CD4-positive, alpha-beta memory T cell (primary cell): ENCODE measurements around the gene ARSB. TPM values are rescaled to one million over a fixed set of nuclear protein-coding genes. Genes with fewer than 3 reads are reported as not detected.

Source experiments
- CTCF ChIA-PET: fragments of 350-600 bp; sonication (Branson Sonifier 250); formaldehyde crosslinking; loops from one replicate; lab custom pipeline; 2021; ENCODE audit warnings: inconsistent platforms; ENCODE audit not compliant: partially characterized antibody; lab: Charles Lee
- POLR2A ChIA-PET: fragments of 350-600 bp; sonication (Branson Sonifier 250); formaldehyde crosslinking; loops from one replicate; lab custom pipeline; 2021; ENCODE audit not compliant: partially characterized antibody; lab: Charles Lee
- DNase-seq, 5 donors: peaks; one replicate each; pipeline versions ENCODE4 v3.0.0 to v3.0.0-alpha.2; 2020 to 2022; ENCODE audit warnings: mixed read lengths in 1 of 5
- H3K27ac ChIP-seq: one replicate; pipeline ENCODE4 v1.7.0; 2013; ENCODE audit warnings: low read depth, low read length
- H3K27me3 ChIP-seq: 2 replicates; pipeline ENCODE4 v1.7.0; 2013; ENCODE audit warnings: mild to moderate bottlenecking, low read length, moderate library complexity; ENCODE audit not compliant: insufficient read depth
- H3K36me3 ChIP-seq: 2 replicates; pipeline ENCODE4 v1.7.0; 2013; ENCODE audit warnings: mild to moderate bottlenecking, low read length, moderate library complexity; ENCODE audit not compliant: insufficient read depth
- H3K4me1 ChIP-seq: 2 replicates; pipeline ENCODE4 v1.7.0; 2013; ENCODE audit warnings: mild to moderate bottlenecking, low read length, moderate library complexity; ENCODE audit not compliant: insufficient read depth
- H3K4me3 ChIP-seq, 2 donors: one replicate each; pipeline ENCODE4 v1.7.0; 2013; ENCODE audit warnings: low read length in 2 of 2, mild to moderate bottlenecking in 1 of 2
- H3K9me3 ChIP-seq, 2 donors: one replicate each; pipeline ENCODE4 v1.7.0; 2013; ENCODE audit warnings: low read length in 2 of 2, control low read depth in 1 of 2; ENCODE audit not compliant: control insufficient read depth in 1 of 2
- H3K27ac Mint-ChIP-seq, 7 donors: one replicate each; pipeline ENCODE4 v1.8.0; 2020 to 2021; ENCODE audit warnings: mixed read lengths in 7 of 7, mild to moderate bottlenecking in 6 of 7, inconsistent platforms in 3 of 7, moderate library complexity in 3 of 7
- H3K27me3 Mint-ChIP-seq, 2 donors: one replicate each; pipeline ENCODE4 v1.8.0; 2020 to 2021; ENCODE audit warnings: mixed read lengths in 2 of 2
- H3K36me3 Mint-ChIP-seq, 2 donors: one replicate each; pipeline ENCODE4 v1.8.0; 2020 to 2021; ENCODE audit warnings: mixed read lengths in 2 of 2, inconsistent platforms in 1 of 2, mild to moderate bottlenecking in 1 of 2
- H3K4me1 Mint-ChIP-seq, 4 donors: one replicate each; pipeline ENCODE4 v1.8.0; 2020 to 2021; ENCODE audit warnings: mixed read lengths in 4 of 4, mild to moderate bottlenecking in 1 of 4
- H3K4me3 Mint-ChIP-seq, 8 donors: one replicate each; pipeline ENCODE4 v1.8.0; 2020 to 2021; ENCODE audit warnings: mixed read lengths in 8 of 8, mild to moderate bottlenecking in 7 of 8, moderate library complexity in 6 of 8, inconsistent platforms in 3 of 8
- H3K9me3 Mint-ChIP-seq, 8 donors: one replicate each; pipeline ENCODE4 v1.8.0; 2020 to 2021; ENCODE audit warnings: mixed read lengths in 8 of 8, mild to moderate bottlenecking in 5 of 8, inconsistent platforms in 3 of 8, moderate library complexity in 1 of 8
- intact Hi-C: fragments of 100-400 bp; cut with micrococcal nuclease; formaldehyde crosslinking; loops from one replicate; pipeline ENCODE4 v1.15.1; 2023
- polyA plus RNA-seq, 2 donors: library from polyadenylated mRNA; unstranded; fragments of 300-500 nt; fragmentation: Illumina TruSeq; gene quantifications; one replicate each; pipeline ENCODE4 v1.2.3, GENCODE V29; 2021
- total RNA-seq, 2 experiments: library from RNA; stranded (reverse); gene quantifications; one replicate each; pipeline ENCODE4 v1.2.3, GENCODE V29; 2021

Gene ARSB
- total and polyA plus RNA-seq, 4 experiments from 2014 or later, result 4.2 to 5.8 (median 4.9) TPM

GRCh38 chr5:78824831-78825281 lies 160.3 kb downstream of the ARSB start:
- Histone ChIP-seq H3K27ac (no peak overlapping the region), H3K4me3 (no peak overlapping the region), H3K4me1 (no peaks in the 10 kb centered on the region), H3K27me3 (no peaks in the 10 kb centered on the region), H3K9me3 (no peaks in the 10 kb centered on the region), H3K36me3 (no peaks in the 10 kb centered on the region)
- intact Hi-C loops, result no loop called here
- Mint-ChIP-seq H3K4me1 (no peaks in the 10 kb centered on the region), H3K4me3 (no peak overlapping the region), H3K9me3 (no peaks in the 10 kb centered on the region), H3K27ac (no peak overlapping the region), H3K36me3 (peaks cover 3 to 22% of the 10 kb centered on the region in 2 donors), H3K27me3 (no peaks in the 10 kb centered on the region)
- no peak for DNase-seq
- POLR2A ChIA-PET, result no interaction called here
- CTCF ChIA-PET, result no interaction called here

GRCh38 chr5:78823196-78823595 lies 161.9 kb downstream of the ARSB start:
- Histone ChIP-seq H3K9me3 (no peaks in the 10 kb centered on the region), H3K27ac (no peak overlapping the region), H3K36me3 (no peaks in the 10 kb centered on the region), H3K4me3 (no peak overlapping the region), H3K27me3 (no peaks in the 10 kb centered on the region), H3K4me1 (no peaks in the 10 kb centered on the region)
- peaks cover 5 to 27% of the 10 kb centered on the region in 2 donors for H3K36me3 Mint-ChIP-seq
- no peaks in the 10 kb centered on the region for H3K27me3 Mint-ChIP-seq
- POLR2A ChIA-PET, result no interaction called here
- DNase-seq, result no peak
- CTCF ChIA-PET, result no interaction called here
- intact Hi-C loops, result no loop called here
- no peaks in the 10 kb centered on the region for H3K9me3 Mint-ChIP-seq
- no peak overlapping the region for H3K4me3 Mint-ChIP-seq
- no peak overlapping the region for H3K27ac Mint-ChIP-seq
- H3K4me1 Mint-ChIP-seq, result no peaks in the 10 kb centered on the region

- Histone ChIP-seq H3K27ac (no peak overlapping the region), H3K4me1 (no peaks in the 10 kb centered on the region), H3K4me3 (no peak overlapping the region), H3K27me3 (no peaks in the 10 kb centered on the region), H3K36me3 (no peaks in the 10 kb centered on the region), H3K9me3 (no peaks in the 10 kb centered on the region)
- Mint-ChIP-seq H3K4me1 (no peaks in the 10 kb centered on the region), H3K36me3 (peaks cover 10 to 35% of the 10 kb centered on the region in 2 donors), H3K27ac (no peak overlapping the region), H3K27me3 (no peaks in the 10 kb centered on the region), H3K4me3 (no peak overlapping the region), H3K9me3 (no peaks in the 10 kb centered on the region)
- ChIA-PET CTCF (no interaction called here), POLR2A (no interaction called here)
- intact Hi-C loops, result no loop called here
- no peak for DNase-seq
Measured at GRCh38 chr5:78821536-78822021, 163.5 kb downstream of the ARSB start.

GRCh38 chr5:78819707-78820106 lies 165.4 kb downstream of the ARSB start:
- Histone ChIP-seq H3K9me3 (no peaks in the 10 kb centered on the region), H3K27me3 (no peaks in the 10 kb centered on the region), H3K36me3 (no peaks in the 10 kb centered on the region), H3K4me1 (no peaks in the 10 kb centered on the region), H3K4me3 (no peak overlapping the region), H3K27ac (no peak overlapping the region)
- Mint-ChIP-seq H3K4me3 (no peak overlapping the region), H3K27ac (peak overlapping the region in 1 of 7 donors; percentile 19), H3K36me3 (peaks cover 10 to 51% of the 10 kb centered on the region in 2 donors), H3K9me3 (no peaks in the 10 kb centered on the region), H3K4me1 (no peaks in the 10 kb centered on the region), H3K27me3 (no peaks in the 10 kb centered on the region)
- CTCF ChIA-PET, result no interaction called here
- no peak for DNase-seq
- intact Hi-C loops, result no loop called here
- POLR2A ChIA-PET, result no interaction called here

- Mint-ChIP-seq H3K36me3 (peaks cover 11 to 51% of the 10 kb centered on the region in 2 donors), H3K9me3 (no peaks in the 10 kb centered on the region), H3K27me3 (no peaks in the 10 kb centered on the region), H3K27ac (peak overlapping the region in 1 of 7 donors; percentile 19), H3K4me3 (no peak overlapping the region), H3K4me1 (no peaks in the 10 kb centered on the region)
- H3K4me1 ChIP-seq, result no peaks in the 10 kb centered on the region
- H3K27ac ChIP-seq, result no peak overlapping the region
- POLR2A ChIA-PET, result no interaction called here
- DNase-seq, result no peak
- H3K36me3 ChIP-seq, result no peaks in the 10 kb centered on the region
- CTCF ChIA-PET, result no interaction called here
- intact Hi-C loops, result no loop called here
- no peak overlapping the region for H3K4me3 ChIP-seq
- no peaks in the 10 kb centered on the region for H3K27me3 ChIP-seq
- H3K9me3 ChIP-seq, result no peaks in the 10 kb centered on the region
Measured at GRCh38 chr5:78819166-78819565, 165.9 kb downstream of the ARSB start.

- Mint-ChIP-seq H3K9me3 (no peaks in the 10 kb centered on the region), H3K36me3 (peaks cover 15 to 39% of the 10 kb centered on the region in 2 donors), H3K4me3 (no peak overlapping the region), H3K27me3 (no peaks in the 10 kb centered on the region), H3K27ac (no peak overlapping the region), H3K4me1 (no peaks in the 10 kb centered on the region)
- Histone ChIP-seq H3K4me3 (no peak overlapping the region), H3K4me1 (no peaks in the 10 kb centered on the region), H3K27ac (no peak overlapping the region), H3K27me3 (no peaks in the 10 kb centered on the region), H3K9me3 (no peaks in the 10 kb centered on the region), H3K36me3 (no peaks in the 10 kb centered on the region)
- POLR2A ChIA-PET, result interaction anchor here (1.2 kb wide), 1 partner anchor 16 kb away, joined by 3 read pairs; no protein-coding TSS in a partner anchor
- DNase-seq, result no peak
- intact Hi-C loops, result no loop called here
- CTCF ChIA-PET, result no interaction called here
Measured at GRCh38 chr5:78816143-78816765, 168.9 kb downstream of the ARSB start.

GRCh38 chr5:78813906-78814530 lies 171.1 kb downstream of the ARSB start:
- ChIA-PET CTCF (no interaction called here), POLR2A (no interaction called here)
- Histone ChIP-seq H3K4me3 (no peak overlapping the region), H3K9me3 (no peaks in the 10 kb centered on the region), H3K27me3 (no peaks in the 10 kb centered on the region), H3K36me3 (no peaks in the 10 kb centered on the region), H3K4me1 (no peaks in the 10 kb centered on the region), H3K27ac (no peak overlapping the region)
- Mint-ChIP-seq H3K4me3 (no peak overlapping the region), H3K4me1 (no peaks in the 10 kb centered on the region), H3K27ac (no peak overlapping the region), H3K27me3 (no peaks in the 10 kb centered on the region), H3K9me3 (no peaks in the 10 kb centered on the region), H3K36me3 (peaks cover 9 to 34% of the 10 kb centered on the region in 2 donors)
- no peak for DNase-seq
- intact Hi-C loops, result no loop called here
